Stromal cell of bone marrow (primary cell): Measurements from ENCODE around the gene TMX2.
A peak's percentile ranks its signal among the peaks of the same experiment; 100 is the strongest.
"Not testable (repeated sequence)": the region's sequence is repeated elsewhere in the genome, so short reads cannot be mapped to it uniquely, and the experiment has no call there.

Experiments used
- DNase-seq: peaks from one replicate; pipeline ENCODE4 v3.0.0-alpha.2; 2012; ENCODE audit warnings: low read depth

Gene TMX2

DNA sequence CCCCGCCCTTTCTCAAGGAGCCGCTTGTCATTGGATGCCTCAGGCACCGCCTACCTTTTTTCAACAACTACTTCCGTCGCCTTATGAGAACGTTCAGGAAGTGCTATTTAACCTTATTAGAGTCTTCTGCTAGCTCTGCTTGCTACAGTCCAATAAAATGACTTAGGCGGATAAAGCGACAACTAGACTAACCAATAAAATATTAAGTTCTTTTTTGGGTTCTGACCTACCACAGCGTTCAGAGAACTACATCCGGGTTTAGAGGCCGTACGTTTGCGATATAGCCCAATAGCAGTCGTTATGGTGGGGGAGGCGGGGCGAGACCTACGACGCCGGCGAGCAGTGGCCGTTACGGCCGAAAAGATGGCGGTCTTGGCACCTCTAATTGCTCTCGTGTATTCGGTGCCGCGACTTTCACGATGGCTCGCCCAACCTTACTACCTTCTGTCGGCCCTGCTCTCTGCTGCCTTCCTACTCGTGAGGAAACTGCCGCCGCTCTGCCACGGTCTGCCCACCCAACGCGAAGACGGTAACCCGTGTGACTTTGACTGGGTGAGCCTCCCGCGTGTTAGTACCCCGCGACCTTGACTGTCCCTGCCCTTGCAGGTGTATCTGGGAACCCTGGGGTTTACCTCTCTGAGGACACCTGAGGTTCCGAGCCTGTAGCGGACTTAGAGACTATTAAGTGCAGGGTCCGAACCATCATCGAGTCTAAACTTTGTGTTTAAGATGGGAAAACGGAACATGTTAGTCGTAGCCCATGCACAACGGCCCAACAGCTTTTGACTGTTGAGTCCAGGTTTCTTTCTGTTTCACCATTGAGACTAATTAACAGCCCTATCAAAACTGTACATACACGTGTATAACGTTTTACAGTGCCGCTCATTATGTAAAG lies at the start of gene TMX2:
TMX2 (plus strand) TSS at position 338 of the 895 bp plus-strand sequence; CDS start at position 364, 26 bp downstream.
- DNase-seq: peak; percentile 99

DNA sequence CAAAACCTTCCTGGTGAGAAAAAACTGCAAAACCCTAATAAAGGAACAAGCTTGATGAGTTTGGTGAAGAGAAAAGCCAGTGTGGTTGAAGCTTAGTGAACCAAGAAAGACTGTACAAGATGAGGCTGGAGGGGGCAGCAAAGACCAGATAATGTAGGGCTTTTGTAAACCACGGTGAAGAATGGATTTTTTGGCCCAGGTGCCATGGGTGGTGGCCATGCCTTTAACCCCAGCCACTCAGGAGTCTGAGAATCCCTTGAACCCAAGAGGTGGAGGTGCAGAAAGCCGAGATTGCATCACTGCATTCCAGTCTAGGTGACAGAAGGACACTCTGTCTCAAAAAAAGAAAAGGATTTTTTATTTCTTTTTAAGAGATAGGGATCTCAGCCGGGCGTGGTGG lies 49.5 kb upstream of the TMX2 start:
- no peak for DNase-seq

DNA sequence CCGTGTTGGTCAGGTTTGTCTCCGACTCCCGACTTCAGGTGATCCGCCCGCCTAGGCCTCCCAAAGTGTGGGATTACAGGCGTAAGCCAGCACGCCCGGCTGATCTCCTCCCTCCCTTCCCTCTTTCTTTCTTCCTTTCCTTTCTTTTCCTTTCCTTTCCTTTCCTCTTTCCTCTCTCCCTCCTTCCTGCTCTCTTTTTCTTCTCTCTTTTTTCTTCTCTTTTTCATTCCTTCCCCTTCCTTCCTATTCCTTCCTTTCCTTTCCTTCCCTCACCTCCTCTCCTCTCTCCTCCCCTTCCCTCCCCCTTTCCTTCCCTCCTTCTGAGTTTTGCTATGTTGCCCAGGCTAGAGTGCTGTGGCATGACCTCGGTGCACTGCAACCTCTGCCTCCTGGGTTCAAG lies 48.4 kb upstream of the TMX2 start:
- DNase-seq: no peak

DNA sequence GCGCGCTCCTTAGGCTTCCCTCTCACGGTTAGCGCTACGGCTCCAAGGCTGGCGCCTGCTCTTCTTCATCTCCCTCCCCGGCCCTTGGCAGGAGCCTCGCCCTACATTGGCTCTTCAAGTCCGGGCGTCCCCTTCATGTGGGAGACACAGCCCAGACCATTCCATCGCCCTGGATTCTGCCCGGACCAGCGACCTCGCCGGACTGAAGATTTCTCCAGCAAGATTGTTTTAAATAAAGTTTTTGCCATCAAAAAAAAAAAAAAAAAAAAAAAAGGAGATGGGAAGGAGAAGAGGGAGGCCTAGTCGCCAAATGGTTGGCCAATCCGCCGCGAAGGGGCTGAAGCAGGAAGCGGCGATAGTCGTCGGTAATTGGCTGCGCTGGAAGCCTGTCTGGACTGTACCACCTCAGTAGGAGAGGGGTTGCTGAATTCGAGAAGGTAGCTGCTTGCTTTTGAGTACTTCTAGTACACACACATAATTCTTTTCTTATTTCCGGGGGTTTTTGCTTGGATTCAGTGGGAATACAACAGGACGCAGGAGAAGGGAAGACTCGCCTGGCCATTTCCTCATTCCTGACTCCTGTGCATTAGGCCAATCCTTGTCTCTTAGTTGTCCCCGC lies 45.2 kb upstream of the TMX2 start:
- DNase-seq: peak; percentile 97

DNA sequence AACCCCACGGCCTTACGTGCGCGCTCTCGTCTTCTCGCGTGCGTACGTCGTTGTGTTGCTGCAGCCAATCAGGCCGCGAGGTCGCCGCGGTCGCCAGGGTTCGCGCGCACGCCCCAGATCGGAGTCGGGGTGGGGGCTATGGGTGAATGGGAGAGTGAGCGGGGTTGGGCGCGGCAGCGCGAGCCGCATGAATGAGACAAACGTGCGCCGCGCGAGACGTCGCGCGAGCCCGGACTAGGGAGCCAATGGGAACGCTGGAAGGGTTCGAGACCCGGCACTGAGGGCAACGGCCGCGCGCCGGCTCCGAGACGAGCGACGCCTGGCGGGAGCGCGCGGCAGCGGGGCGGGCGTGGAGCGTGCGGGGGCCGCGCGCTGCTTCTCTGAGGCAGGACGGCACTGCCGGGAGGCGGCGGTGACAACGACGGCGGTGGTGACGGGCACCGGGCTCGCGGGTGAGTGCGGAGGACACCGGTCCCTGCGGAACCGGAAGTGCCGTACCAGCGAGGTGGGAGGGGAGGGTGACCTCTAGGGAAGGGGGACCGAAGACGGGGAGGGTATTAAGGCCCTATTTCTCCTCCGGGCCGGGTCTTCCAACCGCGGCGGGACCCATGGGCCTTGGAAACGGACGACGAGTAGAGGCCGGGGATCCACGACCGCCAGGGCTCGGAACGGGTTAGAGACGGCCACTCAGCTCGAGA lies 44.5 kb upstream of the TMX2 start, which contains the start of gene ZDHHC5:
ZDHHC5 (plus strand) TSS at position 379 of the 698 bp plus-strand sequence. CDS start 4,977 bp downstream, outside the sequence.
- peak; percentile 98 for DNase-seq

GRCh38 chr11:57668434-57668782 lies 44.0 kb upstream of the TMX2 start:
- no peak for DNase-seq

DNA sequence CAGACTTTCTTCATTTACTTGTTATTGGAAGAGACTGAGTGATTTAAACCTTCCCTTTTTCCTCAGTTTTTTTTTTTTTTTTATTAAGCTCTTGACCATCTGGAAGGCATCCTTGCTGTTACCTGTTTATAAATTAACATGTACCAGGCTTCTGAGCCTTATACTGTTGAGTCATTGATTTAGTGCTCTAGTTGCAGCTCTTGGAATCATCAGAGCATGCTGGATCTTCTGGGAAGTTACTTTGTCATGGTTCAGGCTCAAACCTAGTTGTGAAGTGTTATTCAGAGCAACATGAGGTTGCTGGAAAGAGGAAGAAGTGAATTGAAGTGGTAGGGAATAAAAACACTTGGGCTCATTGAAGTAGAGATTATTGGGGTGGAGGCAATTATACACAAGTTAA lies 38.1 kb upstream of the TMX2 start:
- no peak for DNase-seq

DNA sequence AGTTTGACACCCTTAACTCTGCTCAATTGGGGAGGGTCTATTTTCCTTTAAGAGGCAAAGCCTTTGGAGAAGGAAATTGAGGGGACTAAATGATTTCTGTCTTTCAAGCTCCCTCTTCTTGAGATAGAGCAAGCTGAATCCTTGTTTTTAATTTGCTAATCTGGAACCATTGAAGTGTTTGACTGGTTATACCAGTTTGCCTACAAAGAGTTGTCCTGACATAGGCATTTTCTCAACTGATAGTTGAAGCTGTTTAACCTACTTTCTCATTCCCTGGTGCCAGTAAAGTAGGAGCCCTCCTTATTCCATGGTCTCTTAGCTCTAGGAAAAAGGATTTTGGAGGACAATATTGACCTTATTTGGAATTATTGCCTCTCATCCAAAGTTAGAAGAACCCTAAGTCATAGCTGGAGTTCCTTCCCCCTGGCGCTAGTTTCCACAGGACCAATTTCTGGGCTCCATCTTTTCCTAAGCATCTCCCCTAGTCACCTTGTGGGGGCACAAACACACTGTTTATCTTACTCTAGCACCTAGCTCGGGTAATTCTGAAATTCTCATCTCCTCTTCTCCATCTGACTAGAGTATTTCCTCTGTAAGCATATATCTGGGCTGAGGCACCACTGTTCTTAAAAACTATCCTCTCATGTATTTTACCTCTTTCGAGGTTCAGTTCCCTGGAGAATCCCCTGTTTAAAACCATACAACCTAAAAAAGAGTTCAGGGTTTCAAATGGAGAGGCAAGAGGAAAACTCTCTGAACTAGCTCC lies 37.0 kb upstream of the TMX2 start:
- no peak for DNase-seq

GRCh38 chr11:57679396-57679795 lies 33.0 kb upstream of the TMX2 start:
- no peak for DNase-seq

DNA sequence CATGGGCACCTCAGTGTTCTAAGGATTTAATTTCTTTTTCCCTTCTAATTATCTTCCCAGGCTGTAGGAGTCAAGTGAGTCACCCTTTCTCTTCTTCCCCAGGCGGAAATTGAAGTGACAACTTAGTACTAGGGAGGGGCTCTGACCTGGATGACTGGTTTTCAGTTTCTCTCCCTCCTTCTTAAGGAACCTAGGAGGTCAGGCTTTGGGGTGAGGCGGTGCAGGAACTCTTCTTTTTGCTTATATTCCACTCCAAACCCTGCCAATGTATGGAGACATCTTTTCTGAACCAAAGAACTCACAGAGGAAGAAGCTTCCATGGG lies 31.9 kb upstream of the TMX2 start:
- no peak for DNase-seq

DNA sequence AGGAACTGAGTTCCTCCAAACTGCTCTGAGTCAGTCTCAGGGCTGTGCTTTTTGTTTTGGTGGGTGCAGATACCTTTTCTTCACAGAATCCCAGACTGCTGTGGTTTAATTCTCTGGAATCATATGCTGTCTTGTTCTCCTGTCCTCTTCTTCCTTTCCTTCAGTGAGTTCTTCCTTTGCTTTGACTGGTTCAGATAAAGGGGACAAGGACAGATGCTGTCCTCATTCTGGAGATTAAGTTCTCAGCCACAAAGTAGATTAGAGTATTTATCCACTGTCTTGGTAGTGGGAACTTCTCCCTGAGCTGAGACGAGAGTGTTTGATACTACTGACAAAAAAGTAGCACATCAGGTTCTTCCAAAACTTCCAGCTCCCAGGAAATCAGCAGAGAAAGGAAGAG lies 31.2 kb upstream of the TMX2 start:
- DNase-seq: no peak

DNA sequence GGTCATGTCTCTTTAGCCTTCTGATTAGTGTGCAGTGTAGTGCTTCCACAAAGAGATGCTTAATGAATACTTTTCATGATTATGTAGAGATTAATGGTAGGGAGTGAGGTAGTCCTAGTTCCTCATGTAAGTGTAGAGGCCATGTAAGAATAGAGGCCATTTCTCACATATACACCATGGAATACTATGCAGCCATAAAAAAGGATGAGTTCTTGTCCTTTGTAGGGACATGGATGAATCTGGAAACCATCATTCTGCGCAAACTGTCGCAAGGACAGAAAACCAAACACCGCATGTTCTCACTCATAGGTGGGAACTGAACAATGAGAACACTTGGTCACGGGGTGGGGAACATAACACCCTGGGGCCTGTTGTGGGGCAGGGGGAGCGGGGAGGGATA lies 21.9 kb upstream of the TMX2 start:
- not testable (repeated sequence) for DNase-seq

DNA sequence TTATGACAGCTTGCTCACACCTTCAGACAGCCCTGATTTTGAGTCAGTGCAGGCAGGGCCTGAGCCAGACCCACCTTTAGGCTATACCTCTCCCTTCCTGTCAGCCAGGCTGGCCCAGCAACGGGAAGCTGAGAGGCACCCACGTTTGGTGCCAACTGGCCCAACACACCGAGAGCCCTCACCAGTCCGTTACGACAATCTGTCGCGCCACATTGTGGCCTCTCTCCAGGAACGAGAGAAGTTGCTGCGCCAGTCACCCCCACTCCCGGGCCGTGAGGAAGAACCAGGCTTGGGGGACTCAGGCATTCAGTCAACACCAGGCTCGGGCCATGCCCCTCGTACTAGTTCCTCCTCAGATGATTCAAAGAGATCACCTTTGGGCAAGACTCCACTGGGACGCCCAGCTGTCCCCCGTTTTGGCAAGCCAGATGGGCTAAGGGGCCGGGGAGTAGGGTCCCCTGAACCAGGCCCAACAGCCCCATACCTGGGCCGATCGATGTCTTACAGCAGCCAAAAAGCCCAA lies 13.5 kb upstream of the TMX2 start:
- DNase-seq: no peak

- DNase-seq: no peak
These were observed 12.6 kb upstream of the TMX2 start for GRCh38 chr11:57699813-57700212.

- DNase-seq: no peak
These were observed 12.0 kb upstream of the TMX2 start for GRCh38 chr11:57700425-57700824.

DNA sequence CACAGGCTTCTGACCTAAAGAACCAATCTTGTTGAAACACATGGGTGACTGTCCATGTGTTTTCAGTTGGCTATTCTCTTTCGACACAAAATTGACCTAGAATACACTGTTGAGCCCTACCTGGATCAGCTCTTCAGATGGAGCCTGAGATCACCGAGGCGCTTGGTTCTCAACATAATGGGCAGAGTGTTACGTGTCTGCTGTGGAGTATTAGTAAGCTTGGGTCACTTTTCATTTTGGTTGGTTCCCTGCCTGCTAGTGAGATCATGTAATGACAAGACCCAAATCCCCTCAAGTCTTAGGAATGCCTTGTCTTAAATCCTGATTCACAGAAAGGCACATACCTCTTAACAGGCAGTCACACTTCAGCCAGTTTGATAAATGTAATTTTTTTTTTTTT lies 9.1 kb upstream of the TMX2 start:
- DNase-seq: peak; percentile 32

- DNase-seq: no peak
These were observed 7.5 kb upstream of the TMX2 start for GRCh38 chr11:57704932-57705331.

DNA sequence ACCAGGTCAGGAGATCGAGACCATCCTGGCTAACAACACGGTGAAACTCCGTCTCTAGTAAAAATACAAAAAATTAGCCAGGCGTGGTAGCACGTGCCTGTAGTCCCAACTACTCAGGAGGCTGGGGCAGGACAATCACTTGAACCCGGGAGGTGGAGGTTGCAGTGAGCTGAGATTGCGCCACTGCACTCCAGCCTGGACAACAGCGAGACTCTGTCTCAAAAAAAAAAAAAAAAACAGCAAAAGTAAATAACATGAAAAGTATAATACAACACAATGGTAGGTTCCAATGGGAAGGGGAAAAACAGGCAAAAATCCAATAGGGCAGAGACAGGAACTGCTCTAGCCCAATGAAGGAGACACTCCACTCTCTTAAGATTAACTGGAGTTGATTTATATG lies 7.0 kb upstream of the TMX2 start:
- not testable (repeated sequence) for DNase-seq

DNA sequence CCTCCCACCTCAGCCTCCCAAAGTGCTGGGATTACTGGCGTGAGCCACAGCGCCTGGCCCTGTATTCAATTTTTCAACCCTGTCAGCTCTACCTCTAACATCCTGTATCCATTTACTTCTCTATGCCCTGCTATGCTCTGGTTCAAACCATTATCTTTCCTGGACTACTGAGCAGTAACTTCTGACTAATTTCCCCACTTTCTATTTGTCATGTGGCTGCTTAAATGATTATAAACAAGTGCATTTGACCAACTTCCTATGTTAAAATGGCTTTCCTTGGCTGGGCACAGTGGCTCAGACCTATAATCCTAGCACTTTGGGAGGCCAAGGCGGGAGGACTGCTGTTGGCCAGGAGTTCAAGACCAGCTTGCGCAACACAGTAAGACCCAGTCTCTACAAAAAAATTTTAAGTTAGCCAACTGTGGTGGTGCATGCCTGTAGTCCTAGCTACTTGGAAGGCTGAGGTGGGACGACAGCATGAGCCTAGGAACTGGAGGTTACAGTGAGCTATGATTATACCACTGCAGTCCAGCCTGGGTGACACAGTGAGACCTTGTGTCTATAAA lies 2.5 kb upstream of the TMX2 start:
- no peak for DNase-seq

GRCh38 chr11:57711414-57712255 lies 758 bp upstream of the TMX2 start, which contains the start of gene MED19:
Gene MED19 (minus strand): TSS chr11:57712215. CDS start chr11:57712179, 36 bp downstream.
- peak; percentile 28 for DNase-seq

DNA sequence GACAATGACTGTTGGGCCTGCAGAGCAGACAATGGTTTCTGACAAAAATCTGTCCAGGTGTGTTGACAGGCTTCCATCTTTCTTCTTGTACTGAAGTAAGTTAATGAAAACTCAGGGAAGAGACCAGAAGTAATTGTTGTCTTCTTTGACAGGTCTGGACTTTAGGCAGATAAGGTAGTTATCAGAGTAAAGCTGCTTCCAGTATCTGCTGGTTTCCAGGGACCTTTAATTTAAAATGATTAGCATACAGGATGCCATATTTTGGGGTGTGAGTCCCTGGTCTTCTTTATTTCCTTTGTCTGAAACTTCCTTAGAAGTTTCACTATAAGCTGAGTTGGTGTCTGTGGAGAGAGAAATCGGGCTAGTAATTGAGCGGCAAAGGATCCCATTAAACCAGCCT lies 1.4 kb downstream of the TMX2 start:
- DNase-seq: no peak
